ENCODE results near the gene L1CAM. TPM values are rescaled to one million over a fixed set of nuclear protein-coding genes. Genes with fewer than 3 reads are reported as not detected.

Gene L1CAM
- total RNA-seq, 1 experiment from 2014 or later = 819 TPM

- no peak for TF ChIP-seq SIN3A (IDR thresholded peaks at IDR 0.05; ENCODE audit: borderline replicate concordance, insufficient read depth, low read depth, low read length)
- TF ChIP-seq CTCF (IDR thresholded peaks at IDR 0.05) = no peak
- no peak for TF ChIP-seq TCF7L2 (IDR thresholded peaks at IDR 0.05; ENCODE audit: low read depth, low read length)
- TF ChIP-seq POLR2AphosphoS5 (IDR thresholded peaks at IDR 0.05; ENCODE audit: low read depth, low read length) = no peak
- no peak for TF ChIP-seq REST (IDR thresholded peaks at IDR 0.05; ENCODE audit: insufficient read depth in 1 of 2, low read depth in 2 of 2, low read length in 1 of 2)
- no peak overlapping the region for H3K27ac ChIP-seq (ENCODE audit: low read length)
- H3K36me3 ChIP-seq (ENCODE audit: control insufficient read depth, insufficient read depth, low read length) = no peaks in the 10 kb centered on the region
- no peaks in the 10 kb centered on the region for H3K27me3 ChIP-seq (ENCODE audit: control insufficient read depth, insufficient read depth, low read length)
- ATAC-seq (no peak), DNase-seq (ENCODE audit: low read depth, low spot score) (no peak)
- no peaks in the 10 kb centered on the region for H3K4me1 ChIP-seq (ENCODE audit: control insufficient read depth, insufficient read depth, low read length)
- no peaks in the 10 kb centered on the region for H3K9me3 ChIP-seq (ENCODE audit: control insufficient read depth, insufficient read depth, low read depth, low read length)
- CTCF ChIA-PET = no interaction called here
- intact Hi-C loops (cut with micrococcal nuclease; ENCODE audit: unreplicated experiment) (no loop called here), in situ Hi-C loops (cut with HindIII; ENCODE audit: low pct_unique_long_range_greater_than_20kb, low sequenced_read_pairs) (no loop called here)
- no peak overlapping the region for H3K4me3 ChIP-seq (ENCODE audit: low read depth in 2 of 2, low read length in 2 of 2)
- no TSS peak for BruUV-seq (replicated peaks)
- POLR2A ChIA-PET = no interaction called here
Measured at GRCh38 chrX:153866302-153867019, 19.5 kb downstream of the L1CAM start.

- DNase-seq (ENCODE audit: low read depth, low spot score) (no peak), ATAC-seq (no peak)
- POLR2A ChIA-PET = no interaction called here
- intact Hi-C loops (cut with micrococcal nuclease; ENCODE audit: unreplicated experiment) = no loop called here
- Histone ChIP-seq H3K27ac (ENCODE audit: low read length) (no peak overlapping the region), H3K4me1 (ENCODE audit: control insufficient read depth, insufficient read depth, low read length) (no peaks in the 10 kb centered on the region), H3K9me3 (ENCODE audit: control insufficient read depth, insufficient read depth, low read depth, low read length) (no peaks in the 10 kb centered on the region), H3K27me3 (ENCODE audit: control insufficient read depth, insufficient read depth, low read length) (no peaks in the 10 kb centered on the region), H3K4me3 (ENCODE audit: low read depth in 2 of 2, low read length in 2 of 2) (no peak overlapping the region), H3K36me3 (ENCODE audit: control insufficient read depth, insufficient read depth, low read length) (no peaks in the 10 kb centered on the region)
- BruUV-seq (replicated peaks) = no TSS peak
- CTCF ChIA-PET = no interaction called here
- TF ChIP-seq REST (IDR thresholded peaks at IDR 0.05; ENCODE audit: insufficient read depth in 1 of 2, low read depth in 2 of 2, low read length in 1 of 2) (no peak), POLR2AphosphoS5 (IDR thresholded peaks at IDR 0.05; ENCODE audit: low read depth, low read length) (no peak), SIN3A (IDR thresholded peaks at IDR 0.05; ENCODE audit: borderline replicate concordance, insufficient read depth, low read depth, low read length) (no peak), CTCF (IDR thresholded peaks at IDR 0.05) (no peak), TCF7L2 (IDR thresholded peaks at IDR 0.05; ENCODE audit: low read depth, low read length) (no peak)
- in situ Hi-C loops (cut with HindIII; ENCODE audit: low pct_unique_long_range_greater_than_20kb, low sequenced_read_pairs) = no loop called here
Measured at GRCh38 chrX:153865685-153866084, 20.3 kb downstream of the L1CAM start.

Measured in Panc1 (cell line).